GDM1 (cell line): ENCODE results near the gene ADAP1.
"Not testable (repeated sequence)": the region's sequence is repeated elsewhere in the genome, so short reads cannot be mapped to it uniquely, and the experiment has no call there.

ENCODE experiments used
- DNase-seq: peaks from one replicate; lab custom pipeline; 2025; lab: John Stamatoyannopoulos, UW

ADAP1 gene

DNA sequence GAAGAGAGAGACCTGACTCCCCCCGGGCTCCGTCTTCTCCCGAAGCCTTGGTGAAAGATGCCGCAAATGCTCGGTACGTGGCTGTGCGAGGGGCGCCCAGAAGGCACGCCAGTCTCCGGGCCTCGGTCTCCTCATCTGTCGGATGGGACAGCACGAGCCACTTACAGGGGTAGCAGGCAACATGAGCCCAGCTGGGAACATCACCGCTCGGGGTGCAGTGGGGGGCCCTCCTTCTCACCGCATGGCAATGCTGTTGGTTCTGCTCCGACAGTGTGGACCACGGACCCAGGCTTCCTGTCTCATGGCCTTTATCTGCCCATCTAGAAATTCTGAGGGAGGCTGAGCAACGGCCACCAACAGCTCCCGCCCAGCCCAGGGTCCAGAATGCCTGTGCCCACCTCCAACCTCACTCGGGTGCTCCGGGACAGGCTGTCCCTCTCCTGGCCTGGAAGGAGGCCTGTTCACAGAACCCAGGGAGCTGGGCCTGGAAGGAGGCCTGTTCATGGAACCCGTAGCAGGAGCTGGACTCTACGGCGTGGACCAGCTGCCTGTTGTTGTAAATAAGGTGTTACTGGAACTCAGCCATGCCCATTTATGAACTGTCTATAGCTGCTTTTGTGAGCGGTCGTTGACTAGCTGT is 15.8 kb downstream of the ADAP1 start:
- DNase-seq, result no peak

- no peak for DNase-seq
These were observed 16.5 kb downstream of the ADAP1 start for GRCh38 chr7:937856-938484.

DNA sequence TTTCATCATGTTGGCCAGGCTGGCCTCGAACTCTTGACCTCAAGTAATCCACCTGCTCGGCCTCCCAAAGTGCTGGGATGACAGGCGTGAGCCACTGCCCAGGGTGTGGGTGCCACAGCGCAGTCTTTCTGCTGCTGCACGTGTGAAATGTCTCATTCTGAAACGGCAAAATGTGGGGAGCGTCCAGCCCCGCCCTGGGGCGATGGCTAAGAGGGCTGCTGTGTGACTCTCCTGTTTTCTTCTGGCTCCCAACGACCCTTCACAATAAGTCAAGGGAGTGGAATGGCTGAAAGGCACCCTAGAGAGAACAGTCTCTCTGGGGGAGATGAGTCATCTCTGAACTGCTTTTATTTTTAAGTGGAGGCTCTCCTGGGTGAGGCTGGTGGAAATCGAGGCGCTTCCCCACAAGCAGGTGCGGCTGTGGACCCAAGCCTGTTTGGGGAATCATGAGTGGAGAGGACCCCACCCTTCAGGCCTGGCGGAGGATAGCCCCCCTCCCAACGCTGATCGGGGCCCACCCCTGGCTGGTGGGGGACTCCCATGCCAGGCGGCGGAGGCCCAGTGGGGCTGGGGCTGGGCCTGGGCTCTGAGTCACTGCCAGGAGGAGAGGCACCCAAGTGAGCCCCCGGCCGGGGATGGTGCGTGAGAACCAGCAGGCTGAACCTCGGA is 18.0 kb downstream of the ADAP1 start:
- DNase-seq, result no peak

- no peak for DNase-seq
These were observed 18.6 kb downstream of the ADAP1 start for GRCh38 chr7:935874-936385.

DNA sequence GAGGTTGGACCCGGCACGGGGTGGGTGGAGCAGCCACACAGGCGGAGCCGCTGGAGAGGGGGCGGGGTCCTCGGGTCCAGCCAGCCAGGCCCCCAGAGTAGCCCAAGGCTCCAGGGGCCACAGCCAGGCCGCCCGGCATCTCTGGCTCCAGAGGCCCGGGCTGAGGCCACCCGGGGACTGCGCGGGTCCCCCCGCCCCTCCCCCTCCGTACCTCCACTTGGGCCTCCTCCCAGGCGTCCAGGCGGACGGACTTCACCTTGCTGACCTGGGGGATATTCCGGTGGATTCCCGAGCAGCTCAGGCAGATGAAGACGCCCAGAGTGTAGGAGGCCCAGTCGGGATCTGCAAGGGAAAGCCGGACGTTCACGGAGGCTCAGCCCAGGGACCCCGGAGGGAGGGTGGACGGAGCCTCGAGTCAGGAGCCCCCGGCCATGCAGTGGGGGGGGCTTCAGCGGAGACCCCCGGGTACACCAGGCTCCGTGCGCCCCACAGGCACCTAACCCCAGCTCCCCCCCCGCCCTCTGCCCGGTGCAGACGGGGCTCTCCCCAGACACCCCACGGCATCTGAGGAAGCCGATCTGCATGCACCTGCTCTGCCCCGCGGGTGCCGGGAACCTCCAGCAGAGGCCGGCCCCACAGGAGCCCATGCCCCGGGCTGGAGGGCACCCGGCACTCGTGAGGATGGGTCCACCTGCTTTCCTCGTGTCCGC is 19.2 kb downstream of the ADAP1 start:
- no peak for DNase-seq

- no peak for DNase-seq
These were observed 19.9 kb downstream of the ADAP1 start for GRCh38 chr7:934469-935163.

- no peak for DNase-seq
These were observed 21.9 kb downstream of the ADAP1 start for GRCh38 chr7:932651-932975.

DNA sequence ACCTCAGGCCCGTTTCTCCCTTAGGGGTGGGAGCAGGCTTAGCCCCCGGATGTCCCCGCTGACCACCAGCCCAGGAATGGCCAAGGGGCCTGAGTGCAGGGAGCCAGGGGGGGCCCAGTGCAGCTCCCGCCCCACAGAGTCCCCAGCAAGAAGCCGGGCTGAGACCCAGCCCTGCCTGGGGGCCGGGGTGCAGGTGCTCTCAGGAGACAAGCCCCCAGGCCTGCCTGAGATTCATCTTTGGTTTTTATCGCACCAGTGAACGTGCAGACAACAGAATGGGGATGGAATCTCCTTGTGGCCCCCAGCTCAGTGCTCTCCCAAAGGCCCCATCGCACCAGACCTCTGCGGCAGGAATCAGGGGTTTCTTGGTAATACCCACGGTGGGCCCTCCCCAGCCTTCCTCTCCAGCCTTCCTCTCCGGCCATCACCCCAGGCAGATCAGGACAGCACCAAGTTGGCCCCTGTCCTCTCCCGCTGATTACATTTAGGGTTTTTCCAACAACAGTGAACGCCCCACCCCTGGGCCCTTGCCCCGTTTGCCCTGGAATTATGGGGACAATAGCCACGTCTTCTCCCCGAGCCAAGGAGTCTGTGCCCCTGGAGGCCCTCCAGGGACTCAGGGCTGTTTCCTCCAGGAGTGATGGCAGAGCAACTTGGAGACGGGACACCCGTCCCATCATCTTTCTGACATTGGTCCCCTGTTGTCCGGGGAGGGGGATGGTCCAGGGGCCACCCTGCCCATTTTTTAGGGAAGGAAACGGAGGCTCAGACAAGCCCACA is 22.4 kb downstream of the ADAP1 start:
- DNase-seq, result no peak

DNA sequence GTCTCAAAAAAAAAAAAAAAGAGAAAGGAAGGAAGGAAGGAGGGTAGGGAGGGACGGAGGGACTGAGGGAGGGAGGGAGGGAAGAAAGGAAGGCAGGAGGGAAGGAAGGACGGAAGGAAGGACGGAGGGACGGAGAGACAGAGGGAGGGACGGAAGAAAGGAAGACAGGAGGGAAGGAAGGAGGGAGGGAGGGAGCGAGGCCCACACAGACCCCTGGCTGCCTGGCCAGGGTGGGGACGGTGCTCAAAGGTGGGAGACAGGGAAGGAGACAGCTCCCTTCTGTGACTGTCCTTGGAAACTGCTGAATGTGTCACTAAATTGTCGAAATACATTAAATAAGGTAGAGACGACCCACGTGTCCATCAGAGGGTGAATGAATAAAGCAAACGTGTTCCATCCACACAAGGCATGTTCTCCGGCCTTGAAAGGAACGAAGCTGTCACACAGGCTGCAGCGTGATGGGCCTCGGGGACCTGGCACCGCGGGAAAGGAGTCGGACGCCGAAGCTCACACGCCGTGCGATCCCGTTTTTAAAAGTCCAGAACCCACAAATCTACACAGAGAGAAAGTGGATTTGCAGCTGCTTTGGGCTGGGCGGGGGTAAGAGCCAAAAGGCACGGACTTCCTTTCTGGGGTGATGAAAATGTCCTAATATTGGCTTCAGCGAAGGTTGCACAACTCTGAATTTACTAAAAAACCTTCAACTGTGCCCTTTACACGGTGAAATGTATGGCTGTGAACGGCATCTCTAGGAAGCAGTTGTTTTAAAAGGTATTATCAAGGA is 23.3 kb downstream of the ADAP1 start:
- no peak for DNase-seq

GRCh38 chr7:929311-929711 is 25.2 kb downstream of the ADAP1 start:
- no peak for DNase-seq

GRCh38 chr7:927031-927671 is 27.3 kb downstream of the ADAP1 start:
- DNase-seq, result no peak

- no peak for DNase-seq
These were observed 28.1 kb downstream of the ADAP1 start for GRCh38 chr7:926061-927030.

GRCh38 chr7:925601-926000 is 28.9 kb downstream of the ADAP1 start:
- no peak for DNase-seq

- peak; percentile 17 for DNase-seq
These were observed 29.8 kb downstream of the ADAP1 start for GRCh38 chr7:924541-925231.

DNA sequence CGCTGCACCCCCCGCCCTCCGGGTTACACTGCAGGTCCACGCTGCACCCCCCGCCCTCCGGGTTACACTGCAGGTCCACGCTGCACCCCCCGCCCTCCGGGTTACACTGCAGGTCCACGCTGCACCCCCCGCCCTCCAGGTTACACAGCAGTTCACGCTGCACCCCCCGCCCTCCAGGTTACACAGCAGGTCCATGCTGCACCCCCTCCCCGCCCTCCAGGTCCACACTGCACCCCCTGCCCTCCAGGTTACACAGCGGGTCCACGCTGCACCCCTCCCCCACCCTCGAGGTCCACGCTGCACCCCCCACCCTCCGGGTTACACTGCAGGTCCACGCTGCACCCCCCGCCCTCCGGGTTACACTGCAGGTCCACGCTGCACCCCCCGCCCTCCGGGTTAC is 30.4 kb downstream of the ADAP1 start:
- DNase-seq, result not testable (repeated sequence)

GRCh38 chr7:923108-924041 is 31.1 kb downstream of the ADAP1 start:
- DNase-seq, result peak; percentile 89
